OCI-LY1 (cell line): ENCODE results near the gene SSBP2.

Experiments used
- H2AFZ ChIP-seq: fragments of 200-600 bp; sonication (generic), shearing (Covaris generic); 2 replicates; pipeline ENCODE4 v1.6.0; 2014; ENCODE audit warnings: antibody characterized with exemption, mild to moderate bottlenecking, low read length
- H3F3A ChIP-seq: fragments of 200-600 bp; sonication (generic), shearing (Covaris generic); 2 replicates; pipeline ENCODE4 v1.6.0; 2014; ENCODE audit warnings: mild to moderate bottlenecking, antibody characterized with exemption, low read length, moderate library complexity; ENCODE audit not compliant: insufficient read depth
- H3K27ac ChIP-seq: fragments of 200-600 bp; sonication (generic); 2 replicates; pipeline ENCODE4 v1.5.1; 2014; ENCODE audit warnings: low read length, mixed run types, mild to moderate bottlenecking, low read depth; ENCODE audit not compliant: poor library complexity, severe bottlenecking
- H3K27me3 ChIP-seq: fragments of 200-600 bp; sonication (generic); 2 replicates; pipeline ENCODE4 v1.6.0; 2014; ENCODE audit warnings: antibody characterized with exemption, mild to moderate bottlenecking, low read length, moderate library complexity; ENCODE audit not compliant: insufficient read depth
- H3K36me3 ChIP-seq: fragments of 200-600 bp; sonication (generic); 2 replicates; pipeline ENCODE4 v1.6.1; 2014; ENCODE audit warnings: mild to moderate bottlenecking, antibody characterized with exemption, low read length, moderate library complexity, mixed read lengths; ENCODE audit not compliant: insufficient read depth
- H3K4me1 ChIP-seq: fragments of 200-600 bp; sonication (generic); 2 replicates; pipeline ENCODE4 v1.5.1; 2014; ENCODE audit warnings: mild to moderate bottlenecking, low read length, moderate library complexity; ENCODE audit not compliant: insufficient read depth, severe bottlenecking
- H3K4me2 ChIP-seq: fragments of 200-600 bp; sonication (generic), shearing (Covaris generic); 2 replicates; pipeline ENCODE4 v1.6.1; 2014; ENCODE audit warnings: low read length
- H3K4me3 ChIP-seq: fragments of 200-600 bp; sonication (generic); 2 replicates; pipeline ENCODE4 v1.5.1; 2014; ENCODE audit warnings: low read length, low read depth, mild to moderate bottlenecking, mixed read lengths; ENCODE audit not compliant: poor library complexity, severe bottlenecking
- H3K79me2 ChIP-seq: fragments of 200-600 bp; shearing (Covaris generic); 2 replicates; pipeline ENCODE4 v1.6.1; 2016; ENCODE audit warnings: mixed run types, low read length, mixed read lengths; ENCODE audit not compliant: insufficient read depth
- H3K9ac ChIP-seq: fragments of 200-600 bp; sonication (generic), shearing (Covaris generic); 2 replicates; pipeline ENCODE4 v1.6.1; 2014; ENCODE audit warnings: mild to moderate bottlenecking, low read length, mixed read lengths
- H3K9me2 ChIP-seq: fragments of 200-600 bp; sonication (generic), shearing (Covaris generic); 2 replicates; pipeline ENCODE4 v1.6.1; 2014; ENCODE audit warnings: low read depth, mild to moderate bottlenecking, low read length, mixed read lengths
- H3K9me3 ChIP-seq: fragments of 200-600 bp; shearing (Covaris generic); 2 replicates; pipeline ENCODE4 v1.6.1; 2014; ENCODE audit warnings: low read length, mixed read lengths
- H4K20me1 ChIP-seq: fragments of 200-600 bp; sonication (generic), shearing (Covaris generic); 2 replicates; pipeline ENCODE4 v1.6.0; 2016; ENCODE audit warnings: mild to moderate bottlenecking, low read length; ENCODE audit not compliant: insufficient read depth
- CTCF ChIP-seq: fragments of 200-600 bp; sonication (generic), shearing (Covaris generic); IDR thresholded peaks from 2 replicates; pipeline ENCODE4 v1.5.1; 2017; ENCODE audit warnings: mild to moderate bottlenecking, antibody characterized with exemption, low read length, moderate library complexity, mixed read lengths
- EZH2 ChIP-seq: fragments of 200-600 bp; sonication (generic), shearing (Covaris generic); IDR thresholded peaks from 2 replicates; pipeline ENCODE4 v1.8.0; 2017; ENCODE audit warnings: borderline replicate concordance, mixed run types, mild to moderate bottlenecking, antibody characterized with exemption, low read length, moderate library complexity, mixed read lengths

The SSBP2 gene

GRCh38 chr5:81762401-81762800, 11.5 kb upstream of the SSBP2 start:
- H3K27me3 ChIP-seq, result no peaks in the 10 kb centered on the region
- H3K27ac ChIP-seq, result no peak overlapping the region
- TF ChIP-seq CTCF (no peak), EZH2 (no peak)
- H3K9me2 ChIP-seq, result no peaks in the 10 kb centered on the region
- no peaks in the 10 kb centered on the region for H3F3A ChIP-seq
- no peak overlapping the region for H3K4me3 ChIP-seq
- no peak overlapping the region for H3K4me2 ChIP-seq
- no peak overlapping the region for H2AFZ ChIP-seq
- no peaks in the 10 kb centered on the region for H3K79me2 ChIP-seq
- no peaks in the 10 kb centered on the region for H3K36me3 ChIP-seq
- H3K9me3 ChIP-seq, result no peaks in the 10 kb centered on the region
- H3K4me1 ChIP-seq, result peaks cover 8% of the 10 kb centered on the region
- no peak overlapping the region for H3K9ac ChIP-seq
- H4K20me1 ChIP-seq, result no peaks in the 10 kb centered on the region

GRCh38 chr5:81761970-81762369, 11.1 kb upstream of the SSBP2 start:
- no peaks in the 10 kb centered on the region for H3K9me2 ChIP-seq
- peaks cover 8% of the 10 kb centered on the region for H3K4me1 ChIP-seq
- H3K9me3 ChIP-seq, result no peaks in the 10 kb centered on the region
- no peaks in the 10 kb centered on the region for H3K36me3 ChIP-seq
- no peak overlapping the region for H3K27ac ChIP-seq
- no peak for TF ChIP-seq CTCF
- TF ChIP-seq EZH2, result no peak
- H3F3A ChIP-seq, result no peaks in the 10 kb centered on the region
- H3K27me3 ChIP-seq, result no peaks in the 10 kb centered on the region
- no peaks in the 10 kb centered on the region for H4K20me1 ChIP-seq
- no peak overlapping the region for H3K4me2 ChIP-seq
- no peak overlapping the region for H3K4me3 ChIP-seq
- no peak overlapping the region for H3K9ac ChIP-seq
- no peak overlapping the region for H2AFZ ChIP-seq
- no peaks in the 10 kb centered on the region for H3K79me2 ChIP-seq

- no peak overlapping the region for H2AFZ ChIP-seq
- no peaks in the 10 kb centered on the region for H3K9me3 ChIP-seq
- H3K4me3 ChIP-seq, result no peak overlapping the region
- no peak overlapping the region for H3K4me2 ChIP-seq
- H3F3A ChIP-seq, result no peaks in the 10 kb centered on the region
- no peak for TF ChIP-seq EZH2
- no peak for TF ChIP-seq CTCF
- no peaks in the 10 kb centered on the region for H3K27me3 ChIP-seq
- no peaks in the 10 kb centered on the region for H4K20me1 ChIP-seq
- no peak overlapping the region for H3K9ac ChIP-seq
- peaks cover 8% of the 10 kb centered on the region for H3K4me1 ChIP-seq
- no peak overlapping the region for H3K27ac ChIP-seq
- H3K79me2 ChIP-seq, result no peaks in the 10 kb centered on the region
- H3K36me3 ChIP-seq, result no peaks in the 10 kb centered on the region
- H3K9me2 ChIP-seq, result no peaks in the 10 kb centered on the region
Measured at GRCh38 chr5:81761270-81761669, 10.4 kb upstream of the SSBP2 start.
